Frontal cortex (tissue), 4 donors: Measurements from ENCODE around the gene TRIM24. TPM values are rescaled to one million over a fixed set of nuclear protein-coding genes. Genes with fewer than 3 reads are reported as not detected.
"Not testable (repeated sequence)": the region's sequence is repeated elsewhere in the genome, so short reads cannot be mapped to it uniquely, and the experiment has no call there.

Experiments used
- DNase-seq, 2 donors: peaks; one replicate each; pipeline ENCODE4 v3.0.0; 2012; ENCODE audit warnings: low spot score in 2 of 2
- FAIRE-seq: peaks from 2 replicates; lab custom pipeline; 2012; peaks lifted over from hg19 to GRCh38; lab: Jason Lieb, UNC
- total RNA-seq: library from RNA; depleted of rRNA; stranded (reverse); fragments of >200 nt; gene quantifications from one replicate; pipeline ENCODE4 v1.2.3, GENCODE V29; 2014
- donor health status: control.
- donor health status: control.
- donor health status: control.

The TRIM24 gene
- total RNA-seq, 1 donor from 2014 or later = 35.9 TPM

GRCh38 chr7:138521837-138522461, 61.9 kb downstream of the TRIM24 start:
- FAIRE-seq (no peak), DNase-seq (no peak)

DNA sequence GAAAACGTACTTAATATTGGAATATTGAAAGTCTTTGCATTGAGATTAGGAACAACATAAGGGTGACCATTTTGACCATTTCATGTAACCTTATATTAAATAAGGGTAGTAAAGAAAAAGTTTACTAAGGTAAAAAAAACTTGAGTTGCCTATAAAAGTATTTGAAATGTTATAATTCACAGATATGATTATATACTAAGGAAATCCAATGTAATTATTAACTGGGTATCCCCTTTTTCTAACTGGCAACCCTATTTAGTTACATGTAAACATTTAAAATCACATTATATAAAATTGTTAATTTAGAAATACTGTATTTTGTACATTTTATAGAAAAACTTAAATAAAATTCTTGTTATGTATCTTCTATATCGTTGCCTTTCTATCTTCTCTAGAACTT, 64.2 kb downstream of the TRIM24 start:
- DNase-seq = no peak
- FAIRE-seq = no peak

GRCh38 chr7:138525757-138526156, 65.7 kb downstream of the TRIM24 start:
- FAIRE-seq (no peak), DNase-seq (no peak)

- FAIRE-seq (no peak), DNase-seq (no peak)
Measured at GRCh38 chr7:138527746-138528223, 67.7 kb downstream of the TRIM24 start.

DNA sequence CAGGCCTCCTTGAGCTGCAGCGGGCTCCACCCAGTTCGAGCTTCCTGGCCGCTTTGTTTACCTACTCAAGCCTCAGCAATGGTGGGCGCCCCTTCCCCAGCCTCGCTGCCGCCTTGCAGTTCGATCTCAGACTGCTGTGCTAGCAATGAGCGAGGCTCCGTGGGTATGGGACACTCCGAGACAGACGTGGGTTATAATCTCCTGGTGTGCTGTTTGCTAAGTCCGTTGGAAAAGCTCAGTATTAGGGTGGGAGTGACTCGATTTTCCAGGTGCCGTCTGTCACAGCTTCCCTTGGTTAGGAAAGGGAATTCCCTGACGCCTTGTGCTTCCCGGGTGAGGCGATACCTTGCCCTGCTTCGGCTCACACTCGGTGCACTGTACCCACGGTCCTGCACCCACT, 76.8 kb downstream of the TRIM24 start:
- DNase-seq, FAIRE-seq: not testable (repeated sequence)

DNA sequence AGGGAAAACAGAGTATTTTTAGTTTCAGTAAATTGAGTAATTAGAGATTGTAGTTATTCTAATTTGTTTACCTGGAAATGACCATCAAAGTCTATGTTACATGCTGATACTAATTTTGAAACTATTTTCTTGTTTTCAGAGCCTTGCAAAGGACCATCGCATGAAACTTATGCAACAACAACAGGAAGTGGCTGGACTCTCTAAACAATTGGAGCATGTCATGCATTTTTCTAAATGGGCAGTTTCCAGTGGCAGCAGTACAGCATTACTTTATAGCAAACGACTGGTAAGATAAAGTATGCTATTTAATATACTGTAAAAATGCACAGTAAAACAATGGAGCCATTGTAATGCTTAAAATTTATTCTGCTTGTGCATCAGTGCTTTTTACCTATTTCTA, 78.5 kb downstream of the TRIM24 start:
- DNase-seq = no peak
- FAIRE-seq = no peak

DNA sequence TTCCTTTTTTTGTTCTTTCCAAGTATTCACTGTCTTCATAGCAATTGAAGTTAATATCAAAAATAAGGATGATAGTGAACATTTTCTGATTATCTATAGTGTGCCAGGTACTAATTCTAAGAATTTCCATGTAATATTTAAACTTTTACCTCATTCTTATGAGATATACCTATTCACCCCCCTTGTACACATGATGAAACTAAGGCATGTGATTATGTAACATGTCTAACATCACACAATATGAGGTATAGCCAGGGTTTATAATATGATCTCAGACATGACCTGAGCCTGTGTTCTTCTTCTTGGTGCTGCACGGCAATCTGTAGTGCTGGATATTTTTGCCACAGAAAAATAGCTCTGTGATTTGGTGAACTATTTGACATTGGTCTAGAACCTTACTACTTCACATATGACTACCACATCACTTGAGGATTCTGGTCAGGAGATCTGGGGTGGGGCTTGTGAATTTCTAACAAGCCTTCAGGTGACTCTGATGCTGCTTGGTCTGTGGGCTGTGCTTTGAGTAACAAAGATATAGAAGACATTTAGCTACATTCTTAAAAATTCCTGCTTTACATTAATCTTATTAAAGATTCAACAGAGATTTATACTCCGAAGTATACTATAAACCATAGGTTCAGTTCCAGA, 79.1 kb downstream of the TRIM24 start:
- DNase-seq = no peak
- no peak for FAIRE-seq

- FAIRE-seq = no peak
- no peak for DNase-seq
Measured at GRCh38 chr7:138542183-138542582, 82.1 kb downstream of the TRIM24 start.

- FAIRE-seq (no peak), DNase-seq (no peak)
Measured at GRCh38 chr7:138543739-138544138, 83.7 kb downstream of the TRIM24 start.

- DNase-seq (no peak), FAIRE-seq (no peak)
Measured at GRCh38 chr7:138545123-138545522, 85.1 kb downstream of the TRIM24 start.

GRCh38 chr7:138546064-138546619, 86.1 kb downstream of the TRIM24 start:
- FAIRE-seq (no peak), DNase-seq (no peak)

- FAIRE-seq (no peak), DNase-seq (no peak)
Measured at GRCh38 chr7:138546829-138547228, 86.8 kb downstream of the TRIM24 start.

GRCh38 chr7:138549082-138549481, 89.0 kb downstream of the TRIM24 start:
- FAIRE-seq (no peak), DNase-seq (no peak)

- no peak for FAIRE-seq
- DNase-seq = no peak
Measured at GRCh38 chr7:138550337-138550736, 90.3 kb downstream of the TRIM24 start.

DNA sequence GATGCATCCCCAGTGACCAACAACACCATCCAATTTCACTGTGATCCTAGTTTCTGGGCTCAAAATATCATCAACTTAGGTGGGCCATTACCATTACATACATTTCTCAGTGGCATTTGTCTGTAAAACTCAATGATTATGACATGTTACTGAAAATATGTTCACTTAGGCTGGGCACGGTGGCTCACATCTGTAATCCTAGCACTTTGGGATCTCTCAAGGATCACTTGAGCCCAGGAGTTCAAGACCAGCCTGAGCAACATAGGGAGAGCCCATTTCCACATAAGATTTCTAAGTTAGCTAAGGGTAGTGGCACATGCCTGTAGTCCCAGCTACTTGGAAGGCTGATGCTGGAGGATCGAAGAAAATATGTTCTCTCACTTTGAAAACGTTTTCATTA, 91.0 kb downstream of the TRIM24 start:
- FAIRE-seq (no peak), DNase-seq (no peak)

DNA sequence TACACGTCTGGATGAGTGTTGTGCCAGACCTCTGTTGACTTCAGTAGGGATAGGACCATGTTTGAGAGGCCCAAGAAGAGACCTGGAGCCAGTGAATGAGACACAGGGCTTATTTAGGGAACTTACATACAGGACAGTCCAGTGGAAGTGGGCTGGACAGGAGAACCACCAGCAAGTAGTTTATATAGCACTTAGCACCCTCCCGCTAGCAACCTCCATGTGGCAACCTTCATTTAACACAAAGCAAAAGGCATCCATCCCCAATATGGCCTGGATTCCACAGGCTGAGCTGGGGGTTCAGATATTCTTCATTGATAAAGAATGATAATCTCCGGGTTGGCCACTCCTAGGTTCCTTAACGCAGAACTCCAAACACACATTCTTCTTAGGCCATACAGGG, 93.7 kb downstream of the TRIM24 start:
- DNase-seq = no peak
- no peak for FAIRE-seq

GRCh38 chr7:138554674-138555073, 94.6 kb downstream of the TRIM24 start:
- DNase-seq (no peak), FAIRE-seq (no peak)

GRCh38 chr7:138555684-138556083, 95.6 kb downstream of the TRIM24 start:
- DNase-seq (no peak), FAIRE-seq (no peak)

GRCh38 chr7:138556771-138557484, 96.9 kb downstream of the TRIM24 start:
- DNase-seq (no peak), FAIRE-seq (no peak)

DNA sequence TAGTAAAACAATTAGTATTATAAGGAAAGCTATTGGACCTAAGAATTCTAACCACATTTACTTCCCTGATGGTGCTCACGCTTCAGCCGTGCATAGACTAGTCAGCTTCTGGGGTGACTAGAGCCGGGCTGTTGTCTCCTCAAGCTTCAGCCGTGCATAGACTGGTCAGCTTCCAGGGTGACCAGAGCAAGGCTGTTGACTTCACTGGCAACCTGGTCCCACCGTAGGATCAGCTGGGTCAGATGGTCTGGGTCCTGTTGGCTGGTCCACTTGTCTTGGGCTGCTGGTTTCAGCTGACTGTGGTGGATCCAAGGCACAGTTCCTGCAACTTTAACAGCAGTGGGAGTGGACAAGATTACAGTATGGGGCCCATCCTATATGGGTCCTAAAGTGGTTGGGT, 99.4 kb downstream of the TRIM24 start:
- FAIRE-seq = no peak
- no peak for DNase-seq

DNA sequence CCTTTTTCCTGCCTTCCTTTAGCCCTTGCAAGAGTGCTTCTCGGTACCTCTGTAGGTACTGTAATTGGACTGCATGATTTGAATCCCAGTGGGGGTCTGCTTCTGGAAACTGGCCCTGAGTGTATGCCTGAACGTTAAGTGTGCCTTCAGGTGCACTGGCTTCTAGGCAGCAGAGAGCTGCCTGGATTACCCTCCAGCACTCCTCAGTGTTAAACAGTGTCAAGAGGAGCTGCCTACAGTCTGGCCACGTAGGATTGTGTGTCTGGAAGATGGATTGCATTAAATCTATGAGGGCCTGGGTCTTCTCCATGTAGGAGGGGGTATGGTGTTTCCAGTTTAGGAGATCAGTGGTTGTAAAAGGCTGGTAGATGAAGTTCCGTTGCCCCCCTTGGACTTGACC, 103.7 kb downstream of the TRIM24 start:
- DNase-seq = no peak
- FAIRE-seq = no peak
